Measurements from ENCODE around the gene CCDC157.

Gene CCDC157

GRCh38 chr22:30357650-30358215 lies 926 bp downstream of the CCDC157 start:
- DNase-seq (ENCODE audit: low spot score): no peak

GRCh38 chr22:30358541-30358940 lies 1.7 kb downstream of the CCDC157 start:
- DNase-seq (ENCODE audit: low spot score): no peak

DNA sequence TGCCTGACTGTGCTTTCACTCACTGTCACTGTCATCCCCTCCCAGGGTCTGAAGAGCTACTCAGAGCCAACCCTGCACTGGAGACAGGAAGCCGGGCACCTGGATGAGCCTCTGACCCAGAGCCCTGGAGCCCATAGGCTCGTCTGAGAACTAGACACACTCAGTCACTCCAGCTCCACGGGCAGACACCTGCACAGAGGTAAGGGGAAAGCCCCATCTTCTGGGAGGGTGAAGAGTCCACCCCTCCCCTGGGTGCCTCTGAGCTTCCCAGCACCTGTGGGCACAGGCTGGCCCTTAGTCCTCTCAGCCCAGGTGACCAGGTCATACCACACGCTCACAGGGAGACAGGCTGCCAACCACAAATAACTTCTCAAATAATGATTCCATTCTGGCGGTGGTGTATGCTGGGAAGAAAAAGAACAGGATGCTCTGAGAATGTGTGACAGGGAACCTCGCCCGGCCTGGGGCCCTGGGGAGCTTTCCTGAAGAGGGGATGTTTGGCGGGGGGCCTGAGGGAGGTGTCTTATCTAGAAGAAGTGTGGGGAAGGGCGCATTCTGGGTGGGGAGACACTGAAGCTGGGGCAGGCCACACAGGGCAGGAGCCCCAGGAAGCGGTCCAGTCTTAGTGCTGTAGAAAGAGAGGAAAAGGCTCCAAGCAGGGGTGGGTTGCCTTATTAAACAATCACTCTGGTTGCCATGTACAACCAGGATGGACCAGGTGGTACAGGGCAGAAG lies 5.3 kb downstream of the CCDC157 start:
- DNase-seq (ENCODE audit: low spot score): no peak

- DNase-seq (ENCODE audit: low spot score): no peak
These were observed 6.0 kb downstream of the CCDC157 start for GRCh38 chr22:30362651-30363281.

DNA sequence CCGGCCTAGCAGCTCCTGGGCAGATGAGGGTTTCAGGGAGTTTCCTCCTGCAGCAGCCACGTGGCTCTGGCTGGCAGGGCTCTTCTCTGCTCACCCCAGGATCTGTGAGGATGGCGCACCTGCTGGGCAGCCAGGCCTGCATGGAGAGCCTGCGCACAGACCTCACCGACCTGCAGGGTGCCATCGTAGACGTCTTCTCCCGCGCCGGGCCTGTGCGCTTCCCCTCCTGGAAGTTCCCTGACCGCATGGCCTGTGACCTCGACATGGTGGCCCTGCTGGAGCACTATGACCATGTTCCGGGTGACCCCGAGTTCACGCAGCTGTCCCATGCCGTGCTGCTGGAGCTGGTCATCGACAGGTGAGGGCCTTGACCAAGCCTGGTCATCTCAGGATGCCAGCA lies 9.1 kb downstream of the CCDC157 start:
- no peak for DNase-seq (ENCODE audit: low spot score)

- no peak for DNase-seq (ENCODE audit: low spot score)
These were observed 11.6 kb downstream of the CCDC157 start for GRCh38 chr22:30368420-30368819.

DNA sequence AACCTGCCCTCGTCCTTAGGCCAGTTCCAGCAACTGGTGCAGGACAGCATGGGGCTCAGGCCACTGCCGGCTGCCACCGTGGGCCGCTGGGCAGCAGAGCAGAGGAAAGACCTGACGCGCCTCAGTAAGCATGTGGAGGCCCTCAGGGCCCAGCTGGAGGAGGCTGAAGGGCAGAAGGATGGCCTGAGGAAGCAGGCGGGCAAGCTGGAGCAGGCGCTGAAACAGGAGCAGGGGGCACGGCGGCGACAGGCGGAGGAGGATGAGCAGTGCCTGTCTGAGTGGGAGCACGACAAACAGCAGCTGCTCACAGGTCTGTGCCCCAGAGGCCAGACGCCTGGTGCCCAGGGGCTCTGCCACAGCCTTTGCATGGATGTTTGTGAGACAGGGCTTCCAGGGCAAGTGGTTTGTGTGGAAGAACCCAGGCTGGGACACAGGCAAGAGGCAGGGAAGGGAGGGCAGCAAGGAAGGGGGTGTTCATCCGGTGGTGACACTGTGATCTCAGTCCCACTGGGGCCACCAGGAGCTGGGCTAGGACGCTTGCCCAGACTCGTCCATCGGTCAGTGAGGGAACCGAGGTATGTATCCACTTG lies 13.9 kb downstream of the CCDC157 start:
- DNase-seq (ENCODE audit: low spot score): no peak

DNA sequence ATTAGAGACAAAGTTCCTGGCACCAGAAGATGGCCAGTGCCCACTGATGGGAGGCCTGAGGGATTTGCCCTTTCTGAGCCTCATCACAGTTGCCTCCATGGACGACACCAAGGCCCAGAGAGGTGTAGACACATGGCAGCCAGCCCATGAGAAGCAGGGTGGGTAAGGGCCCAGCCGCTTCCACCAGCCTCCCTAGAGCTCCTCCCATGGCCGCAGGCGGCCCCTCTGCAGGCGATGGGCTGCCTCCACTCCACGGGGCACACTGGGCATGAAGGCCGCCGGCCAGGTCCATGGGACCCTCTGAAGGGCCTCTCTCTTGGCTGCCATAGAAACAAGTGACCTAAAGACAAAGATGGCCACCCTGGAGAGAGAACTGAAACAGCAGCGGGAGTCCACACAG lies 14.5 kb downstream of the CCDC157 start:
- no peak for DNase-seq (ENCODE audit: low spot score)

DNA sequence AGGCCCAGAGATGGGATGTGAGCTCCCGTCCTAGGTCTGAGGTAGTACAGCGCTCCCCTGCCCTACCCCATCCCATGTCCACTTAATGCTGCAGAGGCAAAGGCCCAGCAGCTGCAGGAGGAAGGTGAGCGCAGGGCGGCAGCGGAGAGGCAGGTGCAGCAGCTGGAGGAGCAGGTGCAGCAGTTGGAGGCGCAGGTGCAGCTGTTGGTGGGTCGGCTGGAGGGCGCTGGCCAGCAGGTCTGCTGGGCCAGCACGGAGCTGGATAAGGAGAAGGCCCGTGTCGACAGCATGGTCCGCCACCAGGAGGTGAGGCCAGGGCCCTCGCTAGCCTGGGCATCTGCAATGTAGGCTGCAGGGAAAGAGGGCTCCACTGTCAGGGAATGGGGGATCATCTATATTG lies 15.2 kb downstream of the CCDC157 start:
- DNase-seq (ENCODE audit: low spot score): no peak

DNA sequence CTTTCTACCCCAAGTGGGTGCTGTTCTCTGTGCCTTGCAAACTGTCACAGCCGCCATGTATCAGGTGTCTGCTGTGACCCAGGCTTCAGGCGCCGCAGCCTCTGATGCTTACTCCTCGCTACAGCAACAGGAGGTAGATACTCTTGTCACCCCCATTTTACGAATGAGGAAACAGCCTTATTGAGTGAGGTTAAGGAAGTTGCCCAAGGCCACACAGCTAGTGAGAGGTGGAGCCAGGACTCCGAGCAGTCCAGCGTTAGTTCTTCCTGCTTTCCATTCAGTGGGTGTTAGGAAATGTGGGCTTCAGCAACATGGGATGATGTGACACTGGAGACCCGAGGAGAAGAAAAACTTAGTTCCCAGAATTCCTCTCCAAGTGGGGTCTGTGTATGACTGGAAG lies 16.1 kb downstream of the CCDC157 start:
- DNase-seq (ENCODE audit: low spot score): no peak

DNA sequence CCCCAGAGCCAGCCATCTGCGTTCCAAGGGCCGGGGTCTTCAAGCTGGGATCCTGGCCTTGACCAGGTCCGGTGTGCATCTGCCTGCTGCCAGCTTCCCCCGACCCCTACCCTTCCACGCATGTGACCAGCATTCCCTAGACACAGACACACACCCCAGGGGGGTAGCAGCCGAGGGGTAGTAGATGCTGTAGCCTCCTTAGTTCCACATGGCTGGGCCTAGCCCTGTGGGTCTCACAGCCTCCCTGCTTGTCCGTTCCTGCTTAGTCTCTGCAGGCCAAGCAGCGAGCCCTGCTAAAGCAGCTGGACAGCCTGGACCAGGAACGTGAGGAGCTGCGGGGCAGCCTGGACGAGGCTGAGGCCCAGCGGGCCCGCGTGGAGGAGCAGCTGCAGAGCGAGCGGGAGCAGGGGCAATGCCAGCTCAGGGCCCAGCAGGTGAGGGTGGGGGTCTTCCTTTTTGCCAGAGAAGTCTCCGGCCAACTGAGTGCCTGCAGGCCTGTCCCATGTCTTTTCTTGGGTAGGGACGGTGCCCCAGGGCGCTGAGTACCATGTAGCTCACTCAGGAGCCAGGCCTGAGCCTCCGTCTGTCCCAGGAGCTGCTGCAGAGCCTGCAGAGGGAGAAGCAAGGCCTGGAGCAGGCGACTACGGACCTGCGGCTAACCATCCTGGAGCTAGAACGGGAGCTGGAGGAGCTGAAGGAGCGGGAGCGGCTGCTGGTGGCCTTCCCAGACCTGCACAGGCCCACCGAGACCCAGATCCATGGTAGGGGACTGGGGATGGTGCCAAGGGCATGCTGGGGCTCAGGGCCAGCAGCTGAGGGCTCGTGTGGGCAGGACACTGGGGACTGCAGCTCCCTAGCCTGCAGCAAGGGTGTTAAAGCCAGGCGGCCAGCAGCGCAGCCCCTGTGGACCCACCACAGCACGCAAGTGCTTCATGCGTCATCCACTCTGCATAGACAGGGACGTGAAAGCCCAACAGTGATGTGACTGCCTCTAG lies 16.8 kb downstream of the CCDC157 start:
- no peak for DNase-seq (ENCODE audit: low spot score)

- DNase-seq (ENCODE audit: low spot score): no peak
These were observed 18.6 kb downstream of the CCDC157 start for GRCh38 chr22:30375312-30375849.

GRCh38 chr22:30380011-30380410 lies 23.2 kb downstream of the CCDC157 start:
- no peak for DNase-seq (ENCODE audit: low spot score)

DNA sequence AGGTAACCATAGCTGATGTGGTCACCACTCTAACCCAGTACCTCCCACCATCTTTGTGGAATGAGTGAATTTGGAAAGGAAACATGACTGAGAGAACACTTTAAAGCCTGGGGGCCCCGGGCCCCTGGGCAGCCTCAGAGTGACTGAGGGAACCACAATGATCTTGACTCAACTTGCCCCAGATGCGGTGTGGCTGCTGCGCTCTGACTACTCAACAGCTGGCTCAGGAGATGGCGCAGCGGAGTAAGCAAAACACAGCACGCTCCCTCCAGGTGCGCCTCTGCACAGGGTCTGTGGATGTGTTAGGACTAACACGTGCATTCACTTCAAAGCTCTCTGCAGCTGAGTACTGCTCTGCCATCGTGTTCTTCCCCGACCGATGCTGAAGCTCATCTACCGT lies 24.5 kb downstream of the CCDC157 start:
- no peak for DNase-seq (ENCODE audit: low spot score)

DNA sequence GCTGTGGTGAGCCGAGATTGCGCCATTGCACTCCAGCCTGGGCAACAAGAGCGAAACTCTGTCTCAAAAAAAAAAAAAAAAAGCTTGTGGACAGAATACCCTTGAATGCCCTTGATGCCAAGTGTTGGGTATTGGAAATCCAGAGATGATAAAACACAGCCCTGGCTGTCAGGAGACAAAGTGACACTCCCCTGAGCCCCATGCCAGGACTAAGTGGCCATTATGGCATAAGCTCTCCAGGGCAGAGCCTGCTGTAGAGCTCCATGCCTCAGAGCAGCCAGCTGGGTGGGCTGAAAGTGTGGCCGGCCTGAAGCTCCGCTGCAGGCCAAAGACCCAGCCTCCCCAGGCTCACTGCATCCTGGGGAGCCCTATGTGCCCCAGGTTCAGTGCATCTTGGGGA lies 25.5 kb downstream of the CCDC157 start:
- DNase-seq (ENCODE audit: low spot score): no peak

- DNase-seq (ENCODE audit: low spot score): no peak
These were observed 26.3 kb downstream of the CCDC157 start for GRCh38 chr22:30383061-30383460.

GRCh38 chr22:30385942-30386341 lies 29.1 kb downstream of the CCDC157 start:
- DNase-seq (ENCODE audit: low spot score): no peak

- DNase-seq (ENCODE audit: low spot score): no peak
These were observed 29.8 kb downstream of the CCDC157 start for GRCh38 chr22:30386608-30386959.

DNA sequence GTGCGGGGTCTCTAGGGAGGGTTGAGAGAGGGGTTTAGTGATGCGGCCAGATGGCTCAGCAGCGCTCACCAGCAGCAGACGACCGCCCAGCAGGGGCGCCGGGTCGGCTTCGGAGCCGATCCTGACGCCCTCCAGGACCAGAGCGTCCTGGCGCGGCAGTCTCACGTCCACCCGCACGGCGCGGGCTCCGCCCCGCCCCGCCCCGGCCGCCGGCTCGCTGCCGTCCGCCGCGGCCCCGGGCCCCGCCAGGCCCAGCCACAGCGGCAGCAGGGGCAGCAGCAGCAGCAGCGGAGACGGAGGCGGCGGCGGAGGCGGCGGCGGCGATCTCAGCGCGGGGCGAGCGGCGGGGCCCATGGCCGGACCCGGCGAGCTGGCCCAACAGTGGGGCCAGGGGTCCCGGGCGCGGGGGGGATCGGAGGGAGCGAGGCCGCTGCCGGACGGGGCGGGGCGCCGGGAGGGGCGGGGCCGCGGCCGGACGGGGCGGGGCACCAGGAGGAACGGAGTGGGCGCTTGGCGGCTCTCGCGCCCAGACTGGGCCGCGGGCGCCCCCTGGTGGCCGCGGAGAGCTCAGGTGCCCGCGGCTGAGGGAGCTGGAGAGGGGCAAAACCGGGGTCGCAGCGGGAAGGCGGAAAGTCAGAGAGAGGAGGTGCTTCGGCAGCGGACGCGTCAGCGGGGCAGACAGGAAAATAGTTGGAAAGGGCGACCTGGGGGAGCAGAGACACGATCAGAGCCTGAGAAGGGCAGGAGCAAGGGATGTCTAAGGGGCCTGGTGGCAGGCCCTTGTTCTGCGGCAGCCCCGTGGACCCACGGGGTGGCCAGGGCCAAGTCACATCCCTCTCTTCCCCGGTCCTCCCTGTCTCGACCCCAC lies 30.4 kb downstream of the CCDC157 start, which contains the start of gene RNF215:
Gene RNF215, minus strand, starts transcription at position 452 of the 868 bp plus-strand sequence. Its CDS starts 98 bp downstream, at position 354.
- peak; percentile 98 for DNase-seq (ENCODE audit: low spot score)

DNA sequence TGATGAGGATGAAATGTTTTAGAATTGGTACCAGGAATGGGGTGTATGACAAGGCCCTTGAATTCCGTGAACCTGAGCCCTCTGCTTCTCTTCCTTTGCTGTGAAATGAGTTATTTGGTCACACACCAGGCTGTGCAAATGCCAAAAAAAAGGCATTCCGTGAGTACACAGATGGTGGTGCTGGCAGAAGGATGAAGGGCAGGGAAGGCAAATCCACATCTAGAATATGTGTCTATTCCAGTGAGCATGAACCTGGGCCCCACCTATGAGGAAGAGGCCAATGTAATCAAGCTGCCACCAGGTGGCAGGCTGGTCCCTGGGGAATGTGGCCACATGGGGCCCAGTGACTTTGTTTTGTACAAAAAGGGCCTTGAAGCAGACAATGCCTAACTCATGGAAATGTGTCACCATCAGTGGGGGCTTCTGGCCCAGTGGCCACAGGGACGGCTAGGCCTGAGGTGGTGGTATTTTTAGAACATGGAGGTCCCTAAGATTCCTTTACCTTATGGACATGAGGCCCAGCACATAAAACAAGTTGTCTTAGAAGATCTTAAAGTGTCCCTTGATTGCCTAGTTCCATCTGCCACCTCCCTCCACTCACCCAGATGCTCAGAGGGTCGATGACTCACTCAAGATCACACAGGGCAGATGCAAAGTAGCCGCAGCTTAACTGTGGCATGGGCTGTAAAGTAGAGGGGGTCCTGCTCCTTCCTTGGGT lies 34.3 kb downstream of the CCDC157 start:
- peak; percentile 58 for DNase-seq (ENCODE audit: low spot score)
